ENCODE measurements around the gene RPL23.
"Not testable (repeated sequence)": the region's sequence is repeated elsewhere in the genome, so short reads cannot be mapped to it uniquely, and the experiment has no call there.

Gene RPL23

GRCh38 chr17:38867179-38867967 lies 13.9 kb upstream of the RPL23 start:
- DNase-seq: peak; percentile 73

- no peak for DNase-seq
Measured at GRCh38 chr17:38864636-38865398, 11.3 kb upstream of the RPL23 start.

- DNase-seq: no peak
Measured at GRCh38 chr17:38861399-38861843, 7.9 kb upstream of the RPL23 start.

GRCh38 chr17:38857271-38857670 lies 3.8 kb upstream of the RPL23 start:
- DNase-seq: no peak

GRCh38 chr17:38855101-38855714 lies 1.7 kb upstream of the RPL23 start:
- DNase-seq: not testable (repeated sequence)

GRCh38 chr17:38852771-38853291 lies 690 bp downstream of the RPL23 start:
- DNase-seq: no peak

- no peak for DNase-seq
Measured at GRCh38 chr17:38851434-38851833, 2.1 kb downstream of the RPL23 start.

- no peak for DNase-seq
Measured at GRCh38 chr17:38850374-38850773, 3.1 kb downstream of the RPL23 start.

- DNase-seq: no peak
Measured at GRCh38 chr17:38848939-38849605, 4.4 kb downstream of the RPL23 start.

GRCh38 chr17:38848557-38848891 lies 5.0 kb downstream of the RPL23 start:
- DNase-seq: no peak

GRCh38 chr17:38844261-38844757 lies 9.2 kb downstream of the RPL23 start:
- no peak for DNase-seq

- no peak for DNase-seq
Measured at GRCh38 chr17:38825762-38826247, 27.7 kb downstream of the RPL23 start.

- peak; percentile 63 for DNase-seq
Measured at GRCh38 chr17:38824899-38825761, 28.4 kb downstream of the RPL23 start, which contains the start of gene CWC25. TSS of gene CWC25 (minus strand) at chr17:38825321. CDS start at chr17:38825183, 138 bp downstream.

GRCh38 chr17:38815576-38816193 lies 37.8 kb downstream of the RPL23 start:
- no peak for DNase-seq

GRCh38 chr17:38809828-38810227 lies 43.7 kb downstream of the RPL23 start:
- DNase-seq: no peak

- no peak for DNase-seq
Measured at GRCh38 chr17:38800237-38800760, 53.2 kb downstream of the RPL23 start.

GRCh38 chr17:38799501-38800236 lies 53.9 kb downstream of the RPL23 start, which contains the start of gene PIP4K2B:
TSS of gene PIP4K2B (minus strand) at chr17:38799556. CDS start at chr17:38799424, 132 bp downstream.
- peak; percentile 87 for DNase-seq

GRCh38 chr17:38798614-38799500 lies 54.7 kb downstream of the RPL23 start:
- no peak for DNase-seq

All from NCI-H2029 treated with DMSO at 0.1 percent for 48 hours (cell line).